ENCODE data around the gene DOK7. TPM values are rescaled to one million over a fixed set of nuclear protein-coding genes. Genes with fewer than 3 reads are reported as not detected.

The DOK7 gene
- total and polyA plus RNA-seq, 2 donors (not counting 3 experiments of a cell fraction or from before 2014, with no cell fraction given): not detected

- H3K4me3 ChIP-seq (replicated peaks in 1 of 3; ENCODE audit: insufficient read depth in 1 of 3, low read depth in 1 of 3, low read length in 3 of 3): peak within 1 kb of the TSS; percentile 57 to 79 (median 73)
- peak; percentile 92 for DNase-seq (ENCODE audit: low read depth, low spot score)
- peaks cover 0 to 4% of the 10 kb centered on the region in 2 experiments for H3K27me3 ChIP-seq (ENCODE audit: control insufficient read depth in 2 of 2, insufficient read depth in 2 of 2, low read length in 2 of 2)
- H3K79me2 ChIP-seq (ENCODE audit: control insufficient read depth, insufficient read depth, low read length): peaks cover 42% of the 10 kb centered on the region
- peak within 1 kb of the TSS; percentile 97 for H2AFZ ChIP-seq (ENCODE audit: low read depth, low read length)
- H3K36me3 ChIP-seq (ENCODE audit: control insufficient read depth in 2 of 2, extremely low read depth in 1 of 2, insufficient read depth in 2 of 2, low read length in 2 of 2): peaks cover 0 to 9% of the 10 kb centered on the region in 2 experiments
- POLR2A ChIA-PET: no interaction called here
- no TSS peak for BruUV-seq (replicated peaks)
- H4K20me1 ChIP-seq (replicated peaks; ENCODE audit: control insufficient read depth, extremely low read depth, insufficient read depth, low read length): peaks cover 2% of the 10 kb centered on the region
- H3K9ac ChIP-seq (replicated peaks; ENCODE audit: extremely low read depth, insufficient read depth, low read length): peak within 1 kb of the TSS; percentile 67
- H3K4me2 ChIP-seq (ENCODE audit: insufficient read depth, low read length): peak within 1 kb of the TSS; percentile 79
- H3K4me1 ChIP-seq (ENCODE audit: control insufficient read depth, extremely low read depth, insufficient read depth, low read length): peaks cover 11% of the 10 kb centered on the region
- H3K9me3 ChIP-seq (replicated peaks; ENCODE audit: control insufficient read depth, insufficient read depth, low read length): no peaks in the 10 kb centered on the region
- intact Hi-C loops (cut with micrococcal nuclease): loop anchor here (1.0 to 5.0 kb wide), 3 partner anchors 330 to 423 kb away; no protein-coding TSS in a partner anchor
- dilution Hi-C loops (cut with MboI; ENCODE audit: extremely low pct_ligation_motif_present, low sequenced_read_pairs): no loop called here
- CTCF ChIA-PET: no interaction called here
- FAIRE-seq: peak; percentile 81
- H3K9me1 ChIP-seq (replicated peaks; ENCODE audit: control insufficient read depth, extremely low read depth, insufficient read depth, low read length): no peaks in the 10 kb centered on the region
- TF ChIP-seq MYC (IDR thresholded peaks at IDR 0.05; ENCODE audit: low read depth, low read length) (no peak), JUN (IDR thresholded peaks at IDR 0.05; ENCODE audit: borderline replicate concordance, insufficient read depth, insufficient read length, low read depth) (no peak), GATA2 (IDR thresholded peaks at IDR 0.05; ENCODE audit: insufficient read depth, insufficient read length, low read depth, low read length) (no peak), FOS (IDR thresholded peaks at IDR 0.05; ENCODE audit: borderline replicate concordance, insufficient read depth, low read length) (no peak), EZH2 (IDR thresholded peaks at IDR 0.05; ENCODE audit: borderline replicate concordance, low read depth, low read length, severe bottlenecking) (no peak), POLR2AphosphoS5 (IDR thresholded peaks at IDR 0.05; ENCODE audit: insufficient read depth, low read depth, low read length) (peak; percentile 89), MAX (IDR thresholded peaks at IDR 0.05; ENCODE audit: insufficient read depth, insufficient read length) (no peak), POLR2A (IDR thresholded peaks at IDR 0.05; ENCODE audit: low read depth, low read length) (peak; percentile 90), CTCF (IDR thresholded peaks at IDR 0.05; ENCODE audit: extremely low read depth in 1 of 2, insufficient read depth in 1 of 2, low read depth in 1 of 2, low read length in 2 of 2) (no peak)
- peak within 1 kb of the TSS; percentile 45 for H3K27ac ChIP-seq (ENCODE audit: insufficient read depth, low read depth, low read length)
These were observed 69.0 kb downstream of the DOK7 start, which contains the start of gene LRPAP1 for GRCh38 chr4:3531879-3532750. Gene LRPAP1 (minus strand): TSS chr4:3532422. CDS start chr4:3532412, 10 bp downstream.

Measured in endothelial cell of umbilical vein (primary cell).